Muscle layer of duodenum (tissue), 2 donors: Measurements from ENCODE around the gene C19orf25.

Experiments used
- H3K27ac ChIP-seq: one replicate; pipeline ENCODE4 v1.7.0; 2013; ENCODE audit warnings: mild to moderate bottlenecking, low read length
- H3K27me3 ChIP-seq: one replicate; pipeline ENCODE4 v1.7.0; 2013; ENCODE audit warnings: low read depth, mild to moderate bottlenecking, control low read depth, low read length
- H3K36me3 ChIP-seq, 2 donors: one replicate each; pipeline ENCODE4 v1.7.0; 2013; ENCODE audit warnings: low read length in 2 of 2, control low read depth in 1 of 2, mild to moderate bottlenecking in 1 of 2; ENCODE audit not compliant: insufficient read depth in 2 of 2, control insufficient read depth in 1 of 2
- H3K4me1 ChIP-seq, 2 donors: one replicate each; pipeline ENCODE4 v1.7.0; 2013; ENCODE audit warnings: low read length in 2 of 2, mild to moderate bottlenecking in 2 of 2, control low read depth in 1 of 2, moderate library complexity in 1 of 2; ENCODE audit not compliant: insufficient read depth in 2 of 2, control insufficient read depth in 1 of 2
- H3K4me3 ChIP-seq, 2 donors: one replicate each; pipeline ENCODE4 v1.7.0; 2013; ENCODE audit warnings: low read length in 2 of 2, low read depth in 1 of 2, mild to moderate bottlenecking in 1 of 2
- H3K9me3 ChIP-seq, 2 donors: one replicate each; pipeline ENCODE4 v1.7.0; 2013; ENCODE audit warnings: low read length in 2 of 2, control low read depth in 1 of 2, mild to moderate bottlenecking in 1 of 2; ENCODE audit not compliant: control insufficient read depth in 1 of 2
- donor health status: healthy.

Gene C19orf25

GRCh38 chr19:1466461-1467214, 12.4 kb downstream of the C19orf25 start:
- Histone ChIP-seq H3K27me3 (peaks cover 31% of the 10 kb centered on the region), H3K4me1 (peaks cover 0 to 58% of the 10 kb centered on the region in 2 donors), H3K4me3 (no peak overlapping the region)

GRCh38 chr19:1466018-1466460, 13.0 kb downstream of the C19orf25 start:
- Histone ChIP-seq H3K36me3 (peaks cover 0 to 1% of the 10 kb centered on the region in 2 donors), H3K9me3 (no peaks in the 10 kb centered on the region), H3K4me3 (no peak overlapping the region), H3K27me3 (peaks cover 25% of the 10 kb centered on the region), H3K27ac (no peak overlapping the region), H3K4me1 (peaks cover 0 to 52% of the 10 kb centered on the region in 2 donors)

More at GRCh38 chr19:1466461-1467214, 12.4 kb downstream of the C19orf25 start:
- Histone ChIP-seq H3K27ac (no peak overlapping the region), H3K9me3 (no peaks in the 10 kb centered on the region), H3K36me3 (no peaks in the 10 kb centered on the region)

GRCh38 chr19:1465191-1466016, 13.6 kb downstream of the C19orf25 start:
- Histone ChIP-seq H3K27me3 (peaks cover 21% of the 10 kb centered on the region), H3K9me3 (no peaks in the 10 kb centered on the region), H3K4me3 (no peak overlapping the region), H3K27ac (no peak overlapping the region), H3K36me3 (peaks cover 0 to 7% of the 10 kb centered on the region in 2 donors), H3K4me1 (peaks cover 0 to 46% of the 10 kb centered on the region in 2 donors)

GRCh38 chr19:1461862-1462261, 17.2 kb downstream of the C19orf25 start:
- H3K27ac ChIP-seq: no peak overlapping the region
- no peak overlapping the region for H3K4me3 ChIP-seq
- H3K27me3 ChIP-seq: peaks cover 12% of the 10 kb centered on the region
- H3K9me3 ChIP-seq: no peaks in the 10 kb centered on the region
- H3K36me3 ChIP-seq: peaks cover 0 to 15% of the 10 kb centered on the region in 2 donors
- H3K4me1 ChIP-seq: peaks cover 0 to 19% of the 10 kb centered on the region in 2 donors

- Histone ChIP-seq H3K4me3 (no peak overlapping the region), H3K27me3 (peaks cover 16% of the 10 kb centered on the region), H3K27ac (no peak overlapping the region), H3K36me3 (peaks cover 0 to 15% of the 10 kb centered on the region in 2 donors), H3K9me3 (no peaks in the 10 kb centered on the region), H3K4me1 (peaks cover 0 to 19% of the 10 kb centered on the region in 2 donors)
Measured at GRCh38 chr19:1460033-1460995, 18.7 kb downstream of the C19orf25 start.

- Histone ChIP-seq H3K27me3 (peaks cover 16% of the 10 kb centered on the region), H3K27ac (no peak overlapping the region), H3K4me3 (no peak overlapping the region), H3K9me3 (no peaks in the 10 kb centered on the region), H3K4me1 (peaks cover 0 to 21% of the 10 kb centered on the region in 2 donors), H3K36me3 (peaks cover 0 to 15% of the 10 kb centered on the region in 2 donors)
Measured at GRCh38 chr19:1459479-1459878, 19.5 kb downstream of the C19orf25 start.

- peaks cover 0 to 27% of the 10 kb centered on the region in 2 donors for H3K4me1 ChIP-seq
- peaks cover 17% of the 10 kb centered on the region for H3K27me3 ChIP-seq
- H3K9me3 ChIP-seq: no peaks in the 10 kb centered on the region
- H3K36me3 ChIP-seq: peaks cover 0 to 15% of the 10 kb centered on the region in 2 donors
- H3K4me3 ChIP-seq: no peak overlapping the region
- H3K27ac ChIP-seq: no peak overlapping the region
Measured at GRCh38 chr19:1457892-1458291, 21.1 kb downstream of the C19orf25 start.

- Histone ChIP-seq H3K27me3 (peaks cover 24% of the 10 kb centered on the region), H3K36me3 (peaks cover 0 to 15% of the 10 kb centered on the region in 2 donors), H3K4me3 (no peak overlapping the region), H3K27ac (no peak overlapping the region), H3K9me3 (no peaks in the 10 kb centered on the region), H3K4me1 (peaks cover 0 to 30% of the 10 kb centered on the region in 2 donors)
Measured at GRCh38 chr19:1457031-1457739, 21.8 kb downstream of the C19orf25 start.

- Histone ChIP-seq H3K4me1 (peaks cover 0 to 30% of the 10 kb centered on the region in 2 donors), H3K4me3 (no peak overlapping the region), H3K27ac (no peak overlapping the region), H3K9me3 (no peaks in the 10 kb centered on the region), H3K36me3 (peaks cover 0 to 15% of the 10 kb centered on the region in 2 donors), H3K27me3 (peaks cover 32% of the 10 kb centered on the region)
Measured at GRCh38 chr19:1456121-1456900, 22.7 kb downstream of the C19orf25 start.
